ENCODE data around the gene NARS2.

DNA sequence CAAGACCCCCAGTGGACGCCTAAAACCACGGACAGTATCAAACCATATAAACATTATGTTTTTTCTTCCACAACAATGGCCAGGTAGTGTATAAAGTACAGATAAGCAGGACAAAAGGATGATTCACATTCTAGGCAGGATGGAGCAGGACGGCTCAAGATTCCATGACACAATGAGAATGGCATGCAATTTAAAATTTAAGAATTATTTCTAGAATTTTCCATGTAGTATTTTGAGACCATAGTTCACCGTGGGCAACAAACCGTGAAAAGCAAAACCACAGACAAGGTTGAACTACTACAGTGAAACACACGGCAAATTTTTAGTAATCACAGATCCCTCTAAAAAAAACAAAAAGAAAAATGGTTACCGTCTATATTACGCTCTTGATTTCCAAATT lies 7.5 kb downstream of the NARS2 start:
- TF ChIP-seq CTCF (IDR thresholded peaks at IDR 0.05) (no peak), POLR2A (IDR thresholded peaks at IDR 0.05) (no peak)
